ENCODE results near the gene RNF40.

DNA sequence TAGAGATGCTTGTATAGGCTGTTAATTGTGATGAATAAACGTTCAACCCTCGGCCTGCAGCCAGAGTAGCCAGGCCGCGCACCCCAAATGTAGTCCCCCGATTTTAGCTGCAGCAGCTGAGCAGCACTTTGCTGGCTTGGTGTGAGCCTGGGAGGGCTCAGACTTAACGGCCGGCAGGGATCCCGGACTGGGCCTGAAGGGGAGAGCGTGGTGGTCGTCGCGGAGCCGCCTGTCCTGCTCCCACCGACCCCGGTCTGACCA, 12.9 kb downstream of the RNF40 start:
- TF ChIP-seq EZH2 (IDR thresholded peaks at IDR 0.05) (no peak), POLR2AphosphoS5 (IDR thresholded peaks at IDR 0.05; ENCODE audit: borderline replicate concordance, low read depth, low read length) (no peak)

Data from SK-N-MC (cell line).